ENCODE measurements around the gene MARVELD3.
"Not testable (repeated sequence)": the region's sequence is repeated elsewhere in the genome, so short reads cannot be mapped to it uniquely, and the experiment has no call there.

Gene MARVELD3

DNA sequence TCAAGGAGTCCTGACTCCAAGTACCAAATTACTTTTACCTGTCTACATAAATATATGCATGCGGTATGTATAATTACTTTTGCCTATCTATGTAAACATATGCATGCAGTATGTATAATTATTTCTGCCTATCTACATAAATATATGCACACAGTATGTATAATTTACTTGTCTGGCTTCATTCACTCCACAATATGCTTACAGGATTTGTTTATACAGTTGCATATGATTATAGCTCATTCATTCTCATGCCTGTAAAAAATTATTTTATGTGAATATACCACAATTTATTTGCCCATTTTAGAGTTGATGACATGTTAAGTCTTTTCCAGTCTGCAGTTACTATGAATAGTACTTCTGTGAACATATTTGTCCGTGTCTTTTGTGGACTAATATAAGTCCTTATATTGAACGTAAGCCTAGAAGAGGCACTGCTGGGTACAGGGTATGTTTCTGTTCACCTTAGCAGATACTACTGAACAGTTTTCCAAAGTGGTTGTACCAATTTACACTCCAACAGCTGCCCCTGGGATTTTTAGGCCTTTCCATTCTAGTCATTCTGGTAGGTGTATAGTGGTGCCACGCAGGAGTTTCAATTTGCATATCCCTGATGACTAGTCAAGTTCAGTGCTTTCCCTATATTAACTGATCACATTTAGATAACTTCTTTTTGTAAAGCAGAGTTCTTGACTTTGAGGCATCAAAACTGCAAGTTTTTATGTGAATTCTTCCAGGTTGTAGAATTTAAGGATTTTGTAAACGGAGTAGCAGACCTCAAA lies 47.0 kb downstream of the MARVELD3 start:
- DNase-seq = peak; percentile 4

DNA sequence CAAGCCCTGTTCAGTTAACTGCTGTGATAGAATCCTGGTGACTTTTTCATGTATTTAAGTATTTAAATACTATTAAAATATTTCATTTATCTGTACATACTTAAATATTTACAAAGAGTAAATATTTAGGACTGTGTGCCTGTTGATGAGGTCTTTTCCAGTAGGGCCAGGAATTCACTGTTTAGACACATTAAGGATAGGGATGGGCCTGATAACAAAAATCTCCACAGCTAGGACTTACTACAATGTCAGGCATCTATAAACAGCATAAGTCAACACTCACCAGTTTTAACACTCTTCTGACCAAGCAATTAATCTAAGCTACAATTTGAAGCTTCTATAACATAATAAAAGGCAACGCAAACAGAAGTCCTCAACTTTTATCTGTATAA lies 47.6 kb downstream of the MARVELD3 start:
- no peak for DNase-seq

DNA sequence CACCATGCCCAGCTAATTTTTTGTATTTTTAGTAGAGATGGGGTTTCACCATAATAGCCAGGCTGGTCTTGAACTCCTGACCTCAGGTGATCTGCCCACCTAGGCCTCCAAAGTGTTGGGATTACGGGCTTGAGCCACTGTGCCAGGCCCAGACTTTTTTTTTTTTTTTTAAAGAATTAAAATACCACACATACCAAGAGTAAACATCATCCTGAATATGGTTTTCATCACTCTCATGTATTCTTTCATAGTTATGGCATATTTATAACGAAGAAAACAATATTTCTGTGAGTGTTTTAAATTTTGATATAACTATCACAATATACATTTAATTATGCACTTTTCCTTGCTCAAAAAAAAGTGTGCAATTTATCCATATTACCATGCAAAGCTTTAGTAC lies 48.2 kb downstream of the MARVELD3 start:
- DNase-seq = no peak

DNA sequence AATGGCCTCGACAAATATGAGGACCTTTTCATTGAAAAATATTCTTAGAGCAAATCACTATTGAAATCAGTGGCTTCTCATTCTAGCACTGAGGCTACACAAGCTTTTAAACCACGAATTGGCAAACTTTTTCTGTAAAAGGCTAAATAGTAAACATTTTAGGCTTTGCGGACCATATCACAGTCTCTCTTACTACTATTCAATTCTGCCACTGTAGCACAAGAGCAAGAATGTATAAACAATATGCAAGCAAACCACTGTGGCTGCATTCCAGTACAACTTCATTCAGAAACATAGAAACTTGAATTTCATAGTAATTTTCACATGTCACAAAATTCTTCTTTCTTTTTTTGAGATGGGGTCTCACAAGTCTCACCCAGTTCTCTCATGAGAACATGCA lies 49.4 kb downstream of the MARVELD3 start:
- no peak for DNase-seq

DNA sequence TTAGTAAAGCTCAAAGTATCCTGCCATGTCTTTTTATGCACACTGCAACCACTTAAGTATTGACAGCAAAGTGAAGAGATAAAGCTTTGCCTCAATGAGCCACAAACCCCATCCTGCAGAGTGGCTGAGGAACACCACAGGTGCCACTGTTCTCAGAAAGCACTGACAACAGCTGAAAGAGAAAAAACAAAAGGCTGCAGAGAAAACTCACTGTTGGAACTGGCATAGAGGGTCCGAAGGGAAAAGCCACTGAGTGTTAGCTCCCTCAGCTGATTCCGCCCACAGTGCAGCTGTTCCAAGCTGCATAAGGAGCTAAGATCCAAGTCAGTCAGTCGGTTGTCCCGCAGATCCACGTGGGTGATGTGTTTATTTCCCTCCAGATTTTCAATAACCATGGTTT lies 50.3 kb downstream of the MARVELD3 start:
- no peak for DNase-seq

DNA sequence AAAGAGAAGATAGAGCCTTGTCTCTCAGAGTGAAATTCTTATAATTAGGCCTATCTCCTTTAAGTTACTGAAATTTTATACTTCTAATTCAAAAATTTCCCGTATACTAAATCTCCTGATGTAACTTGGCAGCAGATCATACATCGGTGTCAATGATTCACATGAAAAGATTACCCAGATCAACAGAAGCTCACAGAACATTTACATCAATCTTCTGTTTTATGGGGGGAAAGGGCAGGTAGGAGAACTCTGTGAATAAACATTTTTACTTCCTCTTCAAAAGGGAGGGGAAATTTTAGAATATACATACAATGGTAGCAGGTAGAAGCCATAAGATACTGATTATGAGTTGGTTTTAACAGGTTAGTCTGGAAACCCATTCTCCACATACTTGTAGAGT lies 55.4 kb downstream of the MARVELD3 start:
- DNase-seq = no peak

DNA sequence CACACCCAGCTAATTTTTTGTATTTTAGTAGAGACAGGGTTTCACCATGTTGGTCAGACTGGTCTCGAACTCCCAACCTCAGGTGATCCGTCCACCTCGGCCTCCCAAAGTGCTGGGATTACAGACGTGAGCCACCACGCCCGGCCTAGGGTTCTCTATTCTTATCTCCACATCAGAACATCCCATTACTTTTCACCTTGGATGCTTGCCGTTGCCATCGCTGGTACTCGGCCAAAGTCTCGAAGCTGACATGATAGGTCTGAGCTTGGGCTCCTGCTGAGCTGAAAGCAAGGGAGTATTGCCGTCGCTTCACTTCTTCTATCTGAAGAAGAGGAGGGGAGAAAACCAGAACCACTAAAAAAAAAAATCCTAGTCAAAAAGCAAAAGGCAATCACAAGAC lies 58.3 kb downstream of the MARVELD3 start:
- DNase-seq = not testable (repeated sequence)
